Esophagus (tissue), 2 donors: ENCODE measurements around the gene FBXO8. TPM values are rescaled to one million over a fixed set of nuclear protein-coding genes. Genes with fewer than 3 reads are reported as not detected.

Experiments used
- H3K27ac ChIP-seq, 2 donors: one replicate each; pipeline ENCODE4 v1.5.1; 2013; ENCODE audit warnings: low read depth in 2 of 2, mild to moderate bottlenecking in 2 of 2, inconsistent platforms in 1 of 2, low read length in 1 of 2, moderate library complexity in 1 of 2
- H3K27me3 ChIP-seq, 2 donors: one replicate each; pipeline ENCODE4 v1.6.1; 2013; ENCODE audit warnings: low read length in 2 of 2, control low read depth in 1 of 2, mild to moderate bottlenecking in 1 of 2; ENCODE audit not compliant: insufficient read depth in 2 of 2, control insufficient read depth in 1 of 2
- H3K36me3 ChIP-seq, 2 donors: one replicate each; pipeline ENCODE4 v1.6.1; 2013; ENCODE audit warnings: low read length in 1 of 2; ENCODE audit not compliant: control insufficient read depth in 2 of 2, insufficient read depth in 2 of 2
- H3K4me1 ChIP-seq, 2 donors: one replicate each; pipeline ENCODE4 v1.6.1; 2013; ENCODE audit warnings: low read length in 1 of 2; ENCODE audit not compliant: control insufficient read depth in 2 of 2, insufficient read depth in 2 of 2
- H3K4me3 ChIP-seq, 2 donors: one replicate each; pipeline ENCODE4 v1.5.1; 2013; ENCODE audit warnings: low read length in 2 of 2, mild to moderate bottlenecking in 2 of 2, low read depth in 1 of 2, moderate library complexity in 1 of 2
- H3K9me3 ChIP-seq, 2 donors: one replicate each; pipeline ENCODE4 v1.6.1; 2013; ENCODE audit warnings: mild to moderate bottlenecking in 2 of 2, low read depth in 1 of 2, low read length in 1 of 2, moderate library complexity in 1 of 2; ENCODE audit not compliant: control insufficient read depth in 2 of 2, insufficient read depth in 1 of 2
- WGBS, 2 donors: extraction: QIAGEN DNeasy Blood & Tissue Kit; methylation state at CpG; one replicate each; pipeline ENCODE4 v1.1.7; 2013; 5-methylcytosine and 5-hydroxymethylcytosine counted together
- polyA plus RNA-seq, 2 donors: library from polyadenylated mRNA; stranded (reverse); fragments of 200-250 nt; gene quantifications; one replicate each; pipeline ENCODE4 v1.2.3, GENCODE V29; 2013
- donor health status: healthy with polysubstance abuse.
- donor health status: Bipolar disorder and iron deficiency.

The FBXO8 gene
- 10 to 100 TPM; 15.6 to 17.9 TPM for polyA plus RNA-seq

GRCh38 chr4:174283507-174284471, at the start of gene FBXO8, which contains the start of gene CEP44:
Gene FBXO8 (minus strand): TSS chr4:174283667. CDS start chr4:174263092, 20,575 bp downstream.
Gene CEP44 (plus strand): TSS chr4:174283911. CDS start chr4:174299122, 15,211 bp downstream.
- 0% methylated on average over 52 of the region's 52 CpGs for WGBS, 2 donors
- Histone ChIP-seq H3K4me3 (peak within 1 kb of the TSS; percentile 87 to 94), H3K9me3 (no peaks in the 10 kb centered on the region), H3K36me3 (no peaks in the 10 kb centered on the region), H3K27me3 (no peaks in the 10 kb centered on the region), H3K27ac (peak within 1 kb of the TSS; percentile 99 to 100), H3K4me1 (no peaks in the 10 kb centered on the region)

- no peak overlapping the region for H3K27ac ChIP-seq
- no peaks in the 10 kb centered on the region for H3K4me1 ChIP-seq
- H3K9me3 ChIP-seq: no peaks in the 10 kb centered on the region
- no peaks in the 10 kb centered on the region for H3K27me3 ChIP-seq
- H3K4me3 ChIP-seq: no peak overlapping the region
- H3K36me3 ChIP-seq: no peaks in the 10 kb centered on the region
- 62 to 71% methylated on average over 4 of the region's 4 CpGs for WGBS, 2 donors
These were observed 49.5 kb upstream of the FBXO8 start for GRCh38 chr4:174332741-174333493.

DNA sequence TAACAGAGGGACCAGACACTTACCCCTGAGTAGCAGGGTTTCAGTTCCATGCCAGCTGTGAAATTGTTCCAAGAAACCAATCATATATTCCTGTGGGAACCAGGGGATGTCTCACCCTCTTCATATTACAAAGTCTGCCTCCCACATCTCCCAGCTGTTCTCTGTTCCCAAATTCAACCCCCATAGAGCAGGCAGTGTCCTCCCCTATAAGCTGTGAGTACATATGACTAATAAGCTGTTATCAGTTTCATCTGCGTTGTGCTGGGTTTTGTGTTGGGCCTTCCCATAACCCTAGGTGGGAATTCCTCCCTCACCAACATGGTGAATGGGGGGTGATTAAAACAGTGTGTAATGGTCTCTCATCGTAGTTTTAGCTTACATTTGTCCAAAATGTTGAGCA, 41.3 kb upstream of the FBXO8 start:
- Histone ChIP-seq H3K27me3 (no peaks in the 10 kb centered on the region), H3K4me3 (no peak overlapping the region), H3K27ac (no peak overlapping the region), H3K4me1 (no peaks in the 10 kb centered on the region), H3K36me3 (no peaks in the 10 kb centered on the region), H3K9me3 (no peaks in the 10 kb centered on the region)
- WGBS, 2 donors: 85 to 90% methylated on average over 2 of the region's 2 CpGs

- no peaks in the 10 kb centered on the region for H3K36me3 ChIP-seq
- H3K27me3 ChIP-seq: no peaks in the 10 kb centered on the region
- H3K9me3 ChIP-seq: no peaks in the 10 kb centered on the region
- 84% methylated on average over 1 of the region's 1 CpG for WGBS, 2 donors
- no peak overlapping the region for H3K27ac ChIP-seq
- H3K4me1 ChIP-seq: no peaks in the 10 kb centered on the region
- no peak overlapping the region for H3K4me3 ChIP-seq
These were observed 40.8 kb upstream of the FBXO8 start for GRCh38 chr4:174324236-174324635.

- WGBS, 2 donors: 85 to 86% methylated on average over 5 of the region's 5 CpGs
- Histone ChIP-seq H3K9me3 (no peaks in the 10 kb centered on the region), H3K36me3 (no peaks in the 10 kb centered on the region), H3K27ac (no peak overlapping the region), H3K4me3 (no peak overlapping the region), H3K4me1 (no peaks in the 10 kb centered on the region), H3K27me3 (no peaks in the 10 kb centered on the region)
These were observed 37.2 kb upstream of the FBXO8 start for GRCh38 chr4:174320494-174321199.

DNA sequence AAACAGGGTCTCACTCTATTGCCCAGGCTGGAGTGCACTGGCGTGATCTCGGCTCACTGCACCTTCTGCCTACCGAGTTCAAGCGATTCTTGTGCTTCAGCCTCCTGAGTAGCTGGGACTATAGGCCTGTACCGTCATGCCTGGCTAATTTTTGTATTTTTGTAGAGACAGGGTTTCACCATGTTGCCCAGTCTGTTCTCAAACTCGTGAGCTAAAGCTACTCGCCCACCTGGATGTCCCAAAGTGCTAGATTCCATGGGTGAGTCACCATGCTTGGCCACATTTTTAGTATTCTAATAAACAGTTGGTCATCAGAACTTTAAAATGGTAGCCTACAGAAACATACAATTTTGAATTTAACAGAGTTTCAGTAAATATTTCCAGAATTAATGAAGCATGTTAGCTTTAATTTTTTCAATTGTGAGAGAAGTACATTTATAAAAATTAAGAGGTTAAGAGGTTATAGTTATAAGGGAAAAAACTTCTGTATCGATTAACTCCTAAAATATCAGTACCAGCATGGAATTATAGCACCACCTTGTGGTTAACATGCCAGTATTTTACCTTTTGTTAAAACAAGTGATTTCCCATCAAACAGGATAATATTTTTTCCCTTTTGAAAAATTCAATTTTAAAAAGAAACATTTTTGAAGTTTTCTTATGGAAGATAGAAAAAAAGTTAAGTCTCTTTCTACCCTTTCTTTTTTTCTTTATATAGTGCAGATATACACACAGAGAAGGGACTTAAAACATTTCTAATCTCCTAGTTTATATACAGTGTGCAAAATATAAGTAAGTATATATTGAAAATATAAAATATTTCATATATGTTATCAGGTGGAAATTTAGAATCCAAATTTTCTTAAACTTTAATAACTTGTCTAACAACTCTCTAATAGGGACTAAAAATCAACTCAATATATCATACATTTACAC, 35.6 kb upstream of the FBXO8 start:
- WGBS, 2 donors: 69 to 71% methylated on average over 8 of the region's 8 CpGs
- H3K36me3 ChIP-seq: no peaks in the 10 kb centered on the region
- no peaks in the 10 kb centered on the region for H3K27me3 ChIP-seq
- H3K27ac ChIP-seq: no peak overlapping the region
- H3K9me3 ChIP-seq: no peaks in the 10 kb centered on the region
- H3K4me1 ChIP-seq: no peaks in the 10 kb centered on the region
- H3K4me3 ChIP-seq: no peak overlapping the region

GRCh38 chr4:174317531-174317930, 34.1 kb upstream of the FBXO8 start:
- Histone ChIP-seq H3K36me3 (no peaks in the 10 kb centered on the region), H3K9me3 (no peaks in the 10 kb centered on the region), H3K27me3 (no peaks in the 10 kb centered on the region), H3K4me1 (no peaks in the 10 kb centered on the region), H3K4me3 (no peak overlapping the region), H3K27ac (no peak overlapping the region)

DNA sequence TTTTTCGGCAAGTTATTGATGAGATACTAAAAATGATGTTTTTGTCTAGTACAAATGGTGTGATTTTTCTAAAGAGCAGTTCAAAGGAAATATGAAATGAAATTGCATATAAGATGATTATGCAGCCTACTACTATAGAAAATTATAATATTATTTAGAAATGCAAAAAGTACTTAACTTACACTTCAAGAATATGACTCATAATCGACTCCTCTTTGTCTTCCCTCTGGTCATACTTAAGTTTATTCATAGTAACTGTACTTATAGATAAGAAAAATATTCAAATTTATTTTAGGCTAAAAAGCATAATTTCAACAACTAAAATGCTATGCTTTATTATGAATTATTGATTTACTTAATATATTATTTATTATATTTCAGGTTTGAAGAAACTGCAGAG, 33.5 kb upstream of the FBXO8 start:
- Histone ChIP-seq H3K4me3 (no peak overlapping the region), H3K36me3 (no peaks in the 10 kb centered on the region), H3K9me3 (no peaks in the 10 kb centered on the region), H3K4me1 (no peaks in the 10 kb centered on the region), H3K27ac (no peak overlapping the region), H3K27me3 (no peaks in the 10 kb centered on the region)
- WGBS, 2 donors: 60 to 62% methylated on average over 2 of the region's 2 CpGs
